Neural cell (in vitro differentiated cells): ENCODE measurements around the gene CLIC1. TPM values are rescaled to one million over a fixed set of nuclear protein-coding genes. Genes with fewer than 3 reads are reported as not detected.

Experiments used
- H2AFZ ChIP-seq: fragments of 200-600, 300-800 bp; sonication (generic), shearing (Covaris generic); 2 replicates; pipeline ENCODE4 v1.6.0; 2014; ENCODE audit warnings: low read depth, mild to moderate bottlenecking, antibody characterized with exemption, low read length, moderate library complexity
- H3F3A ChIP-seq: fragments of 200-600 bp; shearing (Covaris generic); 2 replicates; pipeline ENCODE4 v1.6.1; 2016; ENCODE audit warnings: mild to moderate bottlenecking, moderate library complexity, mixed read lengths, antibody characterized with exemption, low read length; ENCODE audit not compliant: insufficient read depth, poor library complexity, severe bottlenecking
- H3K27ac ChIP-seq: fragments of 200-600, 300-800 bp; sonication (generic), shearing (Covaris generic); 2 replicates; pipeline ENCODE4 v1.5.1; 2014; ENCODE audit warnings: mild to moderate bottlenecking, low read length, moderate library complexity
- H3K27me3 ChIP-seq: fragments of 300-800, 200-600 bp; sonication (generic), shearing (Covaris generic); 2 replicates; pipeline ENCODE4 v1.6.0; 2014; ENCODE audit warnings: mild to moderate bottlenecking, low read depth, low read length, moderate library complexity; ENCODE audit not compliant: insufficient read depth
- H3K36me3 ChIP-seq: fragments of 300-800, 200-600 bp; sonication (generic), shearing (Covaris generic); 2 replicates; pipeline ENCODE4 v1.5.1; 2014; ENCODE audit warnings: mild to moderate bottlenecking, antibody characterized with exemption, low read length, moderate library complexity; ENCODE audit not compliant: insufficient read depth
- H3K4me2 ChIP-seq: fragments of 300-800, 200-600 bp; sonication (generic), shearing (Covaris generic); 2 replicates; pipeline ENCODE4 v1.6.0; 2014; ENCODE audit warnings: mild to moderate bottlenecking, low read length
- H3K4me3 ChIP-seq: fragments of 300-800, 200-600 bp; sonication (generic), shearing (Covaris generic); 2 replicates; pipeline ENCODE4 v1.5.1; 2014; ENCODE audit warnings: mild to moderate bottlenecking, low read length, moderate library complexity
- H3K79me2 ChIP-seq: fragments of 200-600 bp; shearing (Covaris generic); replicated peaks from 2 replicates; pipeline ENCODE4 v1.6.0; 2014; ENCODE audit warnings: mild to moderate bottlenecking, low read length, moderate library complexity; ENCODE audit not compliant: insufficient read depth
- H3K9ac ChIP-seq: fragments of 300-800, 200-600 bp; sonication (generic), shearing (Covaris generic); 2 replicates; pipeline ENCODE4 v1.6.1; 2016; ENCODE audit warnings: mild to moderate bottlenecking, low read length, mixed read lengths
- H3K9me2 ChIP-seq: fragments of 200-600 bp; shearing (Covaris generic); 2 replicates; pipeline ENCODE4 v1.6.1; 2016; ENCODE audit warnings: mild to moderate bottlenecking, low read length, mixed read lengths; ENCODE audit not compliant: insufficient read depth
- H3K9me3 ChIP-seq: fragments of 200-600, 300-800 bp; sonication (generic), shearing (Covaris generic); 2 replicates; pipeline ENCODE4 v1.6.1; 2016; ENCODE audit warnings: mild to moderate bottlenecking, mixed run types, low read length, moderate library complexity, mixed read lengths
- H4K20me1 ChIP-seq: fragments of 200-600 bp; shearing (Covaris generic); 2 replicates; pipeline ENCODE4 v1.6.1; 2016; ENCODE audit warnings: mild to moderate bottlenecking, mixed run types; ENCODE audit not compliant: insufficient read depth
- EP300 ChIP-seq: fragments of 450-650 bp; conservative IDR thresholded peaks from 2 replicates; pipeline ENCODE4 v1.6.1; 2014; ENCODE audit warnings: antibody characterized with exemption, mild to moderate bottlenecking, moderate library complexity; ENCODE audit not compliant: poor library complexity, severe bottlenecking
- EZH2 ChIP-seq: fragments of 200-600, 300-800 bp; shearing (Covaris generic), sonication (generic); IDR thresholded peaks from 2 replicates; pipeline ENCODE4 v1.6.1; 2014; ENCODE audit warnings: antibody characterized with exemption, low read length, borderline replicate concordance, mild to moderate bottlenecking; ENCODE audit not compliant: insufficient read depth, poor library complexity, severe bottlenecking
- MXI1 ChIP-seq: fragments of 450-650 bp; conservative IDR thresholded peaks from 2 replicates; pipeline ENCODE4 v1.6.1; 2014; ENCODE audit warnings: antibody characterized with exemption, mild to moderate bottlenecking; ENCODE audit not compliant: poor library complexity, severe bottlenecking
- POLR2AphosphoS5 ChIP-seq: IDR thresholded peaks from 2 replicates; pipeline ENCODE4 v1.6.1; 2012
- RAD21 ChIP-seq: fragments of 450-650 bp; conservative IDR thresholded peaks from 2 replicates; pipeline ENCODE4 v1.6.1; 2014; ENCODE audit warnings: antibody characterized with exemption, mild to moderate bottlenecking, moderate library complexity
- REST ChIP-seq: IDR thresholded peaks from 2 replicates; pipeline ENCODE4 v1.6.1; 2012; ENCODE audit warnings: borderline replicate concordance
- SMC3 ChIP-seq: fragments of 450-650 bp; conservative IDR thresholded peaks from 2 replicates; pipeline ENCODE4 v1.6.1; 2014; ENCODE audit warnings: antibody characterized with exemption, mild to moderate bottlenecking, moderate library complexity; ENCODE audit not compliant: poor library complexity
- TAF1 ChIP-seq: IDR thresholded peaks from 2 replicates; pipeline ENCODE4 v1.6.1; 2012; ENCODE audit warnings: low read depth
- polyA plus RNA-seq: library from polyadenylated mRNA; depleted of rRNA; stranded (reverse); fragments of >200 nt; gene quantifications from 2 replicates; pipeline ENCODE4 v1.2.3, GENCODE V29; 2014
- TF ChIP-seq, protein P1 (sequence below): fragments of 450-650 bp; IDR thresholded peaks from 2 replicates; pipeline ENCODE4 v1.5.1; 2014; ENCODE audit warnings: antibody characterized with exemption, mild to moderate bottlenecking, moderate library complexity; ENCODE audit not compliant: poor library complexity, severe bottlenecking

The CLIC1 gene
- polyA plus RNA-seq, 1 donor from 2014 or later = 5.5 TPM

DNA sequence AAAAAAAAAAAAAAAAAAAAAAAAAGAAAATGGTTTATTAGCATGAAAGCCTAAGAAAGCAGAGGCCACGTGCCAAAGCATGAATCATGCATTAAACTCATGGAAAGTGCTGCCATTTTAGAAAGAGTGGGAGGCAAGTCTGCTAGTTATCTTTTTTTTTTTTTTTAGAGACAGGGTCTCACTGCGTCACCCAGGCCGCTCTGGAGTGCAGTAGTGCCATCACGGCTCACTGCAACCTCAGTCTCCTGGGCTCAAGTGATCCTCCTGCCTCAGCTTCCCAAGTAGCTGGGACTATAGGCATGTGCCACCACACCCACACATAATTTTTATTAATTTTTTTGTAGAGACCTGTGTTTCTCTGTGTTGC is 35.6 kb upstream of the CLIC1 start:
- no peaks in the 10 kb centered on the region for H3K9me2 ChIP-seq
- H3K27me3 ChIP-seq = no peaks in the 10 kb centered on the region
- no peak overlapping the region for H3K9ac ChIP-seq
- no peak overlapping the region for H2AFZ ChIP-seq
- H3K9me3 ChIP-seq = no peaks in the 10 kb centered on the region
- H3K4me2 ChIP-seq = no peak overlapping the region
- no peak overlapping the region for H3K4me3 ChIP-seq
- H3K79me2 ChIP-seq = no peaks in the 10 kb centered on the region
- H3K27ac ChIP-seq = no peak overlapping the region
- no peaks in the 10 kb centered on the region for H3F3A ChIP-seq
- H3K36me3 ChIP-seq = no peaks in the 10 kb centered on the region
- TF ChIP-seq SMC3 = no peak
- no peak for TF ChIP-seq RAD21
- TF ChIP-seq REST = no peak
- no peak for TF ChIP-seq EZH2
- no peak for TF ChIP-seq POLR2AphosphoS5
- TF ChIP-seq EP300 = no peak
- TF ChIP-seq, protein P1, sequence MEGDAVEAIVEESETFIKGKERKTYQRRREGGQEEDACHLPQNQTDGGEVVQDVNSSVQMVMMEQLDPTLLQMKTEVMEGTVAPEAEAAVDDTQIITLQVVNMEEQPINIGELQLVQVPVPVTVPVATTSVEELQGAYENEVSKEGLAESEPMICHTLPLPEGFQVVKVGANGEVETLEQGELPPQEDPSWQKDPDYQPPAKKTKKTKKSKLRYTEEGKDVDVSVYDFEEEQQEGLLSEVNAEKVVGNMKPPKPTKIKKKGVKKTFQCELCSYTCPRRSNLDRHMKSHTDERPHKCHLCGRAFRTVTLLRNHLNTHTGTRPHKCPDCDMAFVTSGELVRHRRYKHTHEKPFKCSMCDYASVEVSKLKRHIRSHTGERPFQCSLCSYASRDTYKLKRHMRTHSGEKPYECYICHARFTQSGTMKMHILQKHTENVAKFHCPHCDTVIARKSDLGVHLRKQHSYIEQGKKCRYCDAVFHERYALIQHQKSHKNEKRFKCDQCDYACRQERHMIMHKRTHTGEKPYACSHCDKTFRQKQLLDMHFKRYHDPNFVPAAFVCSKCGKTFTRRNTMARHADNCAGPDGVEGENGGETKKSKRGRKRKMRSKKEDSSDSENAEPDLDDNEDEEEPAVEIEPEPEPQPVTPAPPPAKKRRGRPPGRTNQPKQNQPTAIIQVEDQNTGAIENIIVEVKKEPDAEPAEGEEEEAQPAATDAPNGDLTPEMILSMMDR = no peak
- TF ChIP-seq MXI1 = no peak
- TF ChIP-seq TAF1 = no peak
- no peaks in the 10 kb centered on the region for H4K20me1 ChIP-seq

DNA sequence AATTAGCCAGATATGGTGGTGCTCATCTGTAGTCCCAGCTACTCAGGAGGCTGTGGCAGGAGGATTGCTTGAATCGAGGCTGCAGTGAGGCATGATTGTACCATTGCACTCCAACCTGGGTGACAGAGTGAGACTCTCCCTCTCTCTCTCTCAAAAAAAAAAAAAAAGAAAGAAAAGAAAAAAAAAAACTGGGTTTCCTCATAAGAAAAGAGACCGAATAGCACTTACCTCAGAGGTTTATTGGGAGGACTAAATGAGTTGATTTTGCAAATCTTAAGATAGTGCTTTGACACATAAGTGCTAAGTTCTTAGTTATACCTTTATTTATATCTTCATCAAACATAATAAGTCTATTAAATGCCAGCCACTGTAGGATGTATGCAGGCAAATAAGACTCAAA is 34.5 kb upstream of the CLIC1 start:
- no peak for TF ChIP-seq MXI1
- no peak for TF ChIP-seq POLR2AphosphoS5
- TF ChIP-seq SMC3 = no peak
- TF ChIP-seq REST = no peak
- TF ChIP-seq TAF1 = no peak
- TF ChIP-seq, protein P1 = no peak
- TF ChIP-seq EZH2 = no peak
- no peak for TF ChIP-seq RAD21
- TF ChIP-seq EP300 = no peak
- H3K79me2 ChIP-seq = no peaks in the 10 kb centered on the region
- no peaks in the 10 kb centered on the region for H3K27me3 ChIP-seq
- no peak overlapping the region for H3K9ac ChIP-seq
- H3K4me2 ChIP-seq = no peak overlapping the region
- H4K20me1 ChIP-seq = no peaks in the 10 kb centered on the region
- H3F3A ChIP-seq = no peaks in the 10 kb centered on the region
- no peaks in the 10 kb centered on the region for H3K9me3 ChIP-seq
- no peaks in the 10 kb centered on the region for H3K9me2 ChIP-seq
- H3K4me3 ChIP-seq = no peak overlapping the region
- no peak overlapping the region for H3K27ac ChIP-seq
- no peak overlapping the region for H2AFZ ChIP-seq
- H3K36me3 ChIP-seq = no peaks in the 10 kb centered on the region
